HepG2 (cell line): ENCODE results near the gene CST11. TPM values are rescaled to one million over a fixed set of nuclear protein-coding genes. Genes with fewer than 3 reads are reported as not detected.
A peak's percentile ranks its signal among the peaks of the same experiment; 100 is the strongest.

Source experiments
- CBX5 ChIP-seq: sonication (generic); formaldehyde crosslinking; IDR thresholded peaks from 2 replicates; pipeline ENCODE4 v1.4.0; 2020; ENCODE audit warnings: missing genetic modification reagents, borderline replicate concordance
- KAT8 ChIP-seq: IDR thresholded peaks from 2 replicates; pipeline ENCODE4 v1.6.1; 2016; ENCODE audit warnings: missing genetic modification reagents, missing compliant biosample characterization
- MEIS1 ChIP-seq: sonication (generic); formaldehyde crosslinking; IDR thresholded peaks from 2 replicates; pipeline ENCODE4 v1.9.0; 2021; ENCODE audit warnings: mild to moderate bottlenecking, missing genetic modification reagents, moderate library complexity, borderline replicate concordance
- RBM39 ChIP-seq: fragments of 200-400 bp; formaldehyde crosslinking; IDR thresholded peaks from one replicate; pipeline ENCODE4 v1.6.1; 2018; ENCODE audit warnings: antibody characterized with exemption, mild to moderate bottlenecking, low read depth, low read length; ENCODE audit not compliant: poor library complexity, severe bottlenecking
- RERE ChIP-seq: IDR thresholded peaks from 2 replicates; pipeline ENCODE4 v1.6.1; 2016; ENCODE audit warnings: low read depth, missing genetic modification reagents, missing compliant biosample characterization
- RFX3 ChIP-seq: IDR thresholded peaks from 2 replicates; pipeline ENCODE4 v1.6.1; 2016; ENCODE audit warnings: missing biosample characterization, missing genetic modification reagents
- RORA ChIP-seq: sonication (generic); formaldehyde crosslinking; IDR thresholded peaks from 2 replicates; pipeline ENCODE4 v1.5.0; 2020; ENCODE audit warnings: mild to moderate bottlenecking, missing genetic modification reagents, moderate library complexity
- TEAD2 ChIP-seq: sonication (generic); formaldehyde crosslinking; IDR thresholded peaks from 2 replicates; pipeline ENCODE4 v1.9.0; 2021; ENCODE audit warnings: missing genetic modification reagents
- ZBTB26 ChIP-seq: IDR thresholded peaks from 2 replicates; pipeline ENCODE4 v1.6.1; 2016; ENCODE audit warnings: missing compliant biosample characterization, missing genetic modification reagents, borderline replicate concordance
- ZBTB7A ChIP-seq: sonication (generic); formaldehyde crosslinking; IDR thresholded peaks from 2 replicates; pipeline ENCODE4 v1.8.0; 2022; ENCODE audit warnings: mild to moderate bottlenecking, missing genetic modification reagents
- ZNF12 ChIP-seq: sonication (generic); formaldehyde crosslinking; IDR thresholded peaks from 2 replicates; pipeline ENCODE4 v1.5.0; 2020; ENCODE audit warnings: missing genetic modification reagents
- ZNF224 ChIP-seq: sonication (generic); formaldehyde crosslinking; IDR thresholded peaks from 2 replicates; pipeline ENCODE4 v1.5.0; 2020; ENCODE audit warnings: mild to moderate bottlenecking, missing genetic modification reagents
- ZNF275 ChIP-seq: sonication (generic); formaldehyde crosslinking; IDR thresholded peaks from 2 replicates; pipeline ENCODE4 v1.8.0; 2022; ENCODE audit warnings: missing genetic modification reagents, mild to moderate bottlenecking, inconsistent platforms, borderline replicate concordance
- ZNF335 ChIP-seq: sonication (generic); formaldehyde crosslinking; IDR thresholded peaks from 2 replicates; pipeline ENCODE4 v1.4.0; 2020; ENCODE audit warnings: missing genetic modification reagents
- ZNF484 ChIP-seq: sonication (generic); formaldehyde crosslinking; IDR thresholded peaks from 2 replicates; pipeline ENCODE4 v1.5.1; 2020; ENCODE audit warnings: mild to moderate bottlenecking, low read depth, missing genetic modification reagents, borderline replicate concordance
- ZNF607 ChIP-seq: sonication (generic); formaldehyde crosslinking; IDR thresholded peaks from 2 replicates; pipeline ENCODE4 v1.5.1; 2020; ENCODE audit warnings: missing genetic modification reagents, mild to moderate bottlenecking, borderline replicate concordance
- ZNF775 ChIP-seq: sonication (generic); formaldehyde crosslinking; IDR thresholded peaks from 2 replicates; pipeline ENCODE4 v1.4.0; 2020; ENCODE audit warnings: missing genetic modification reagents, mild to moderate bottlenecking, moderate library complexity, borderline replicate concordance
- ZSCAN9 ChIP-seq: IDR thresholded peaks from 2 replicates; pipeline ENCODE4 v1.6.1; 2016; ENCODE audit warnings: borderline replicate concordance
- polyA plus RNA-seq, 8 experiments: library from polyadenylated mRNA; depleted of rRNA in 3 of 8; stranded (reverse) in 7 of 8; unstranded in 1 of 8; fragments of >200 nt; fragmentation: Illumina TruSeq in 4 of 8; extraction: Trizol in 4 of 8; gene quantifications; 2 replicates each; pipeline versions ENCODE4 v1.2.1 to v1.2.3, GENCODE V29; 2011 to 2016; ENCODE audit warnings: low read depth in 4 of 8, missing spikeins in 1 of 8, mixed read lengths in 1 of 8; ENCODE audit not compliant: insufficient read depth in 1 of 8
- total RNA-seq, 5 experiments: library from RNA; depleted of rRNA; stranded (reverse); fragments of >200 nt; fragmentation: Illumina TruSeq; extraction: Trizol; gene quantifications; 2 replicates each; pipeline ENCODE4 v1.2.3, GENCODE V29; 2016; ENCODE audit warnings: low read depth in 1 of 5
- TF ChIP-seq, protein P1 (sequence below): sonication (generic); formaldehyde crosslinking; IDR thresholded peaks from 2 replicates; pipeline ENCODE4 v1.8.0; 2022; ENCODE audit warnings: mild to moderate bottlenecking, missing genetic modification reagents, borderline replicate concordance

Gene CST11
- total and polyA plus RNA-seq, 2 of the 13 experiments (the other 11 are each of a cell fraction or from before 2014, with no cell fraction given): not detected

- TF ChIP-seq ZNF275 (CRISPR knock-in tag) (no peak), ZBTB7A (peak; percentile 38; the same call in 1 of the 2 replicates), ZNF335 (0 out of 2 replicates have a peak, but pooled peaks have one; percentile 51), CBX5 (CRISPR knock-in tag) (peak; percentile 71; the same call in 1 of the 2 replicates), ZNF775 (CRISPR knock-in tag) (no peak), ZBTB26 (no peak), RBM39 (no peak), ZNF607 (CRISPR knock-in tag) (no peak), TEAD2 (0 out of 2 replicates have a peak, but pooled peaks have one; percentile 28), RFX3 (CRISPR knock-in tag) (no peak), MEIS1 (0 out of 2 replicates have a peak, but pooled peaks have one; percentile 41), RERE (CRISPR knock-in tag) (no peak), RORA (CRISPR knock-in tag) (no peak), ZNF224 (CRISPR knock-in tag) (0 out of 2 replicates have a peak, but pooled peaks have one; percentile 54), ZNF12 (no peak), KAT8 (CRISPR knock-in tag) (peak; percentile 48; the same call in 1 of the 2 replicates), ZSCAN9 (no peak), ZNF484 (CRISPR knock-in tag) (no peak)
- TF ChIP-seq, protein P1, sequence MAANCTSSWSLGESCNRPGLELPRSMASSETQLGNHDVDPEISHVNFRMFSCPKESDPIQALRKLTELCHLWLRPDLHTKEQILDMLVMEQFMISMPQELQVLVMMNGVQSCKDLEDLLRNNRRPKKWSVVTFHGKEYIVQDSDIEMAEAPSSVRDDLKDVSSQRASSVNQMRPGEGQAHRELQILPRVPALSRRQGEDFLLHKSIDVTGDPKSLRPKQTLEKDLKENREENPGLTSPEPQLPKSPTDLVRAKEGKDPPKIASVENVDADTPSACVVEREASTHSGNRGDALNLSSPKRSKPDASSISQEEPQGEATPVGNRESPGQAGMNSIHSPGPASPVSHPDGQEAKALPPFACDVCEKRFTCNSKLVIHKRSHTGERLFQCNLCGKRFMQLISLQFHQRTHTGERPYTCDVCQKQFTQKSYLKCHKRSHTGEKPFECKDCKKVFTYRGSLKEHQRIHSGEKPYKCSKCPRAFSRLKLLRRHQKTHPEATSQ (CRISPR knock-in tag): no peak; the same call in 1 of the 2 replicates
Measured at GRCh38 chr20:23435626-23436539, 16.8 kb downstream of the CST11 start (continued).
